Immature natural killer cell (primary cell): ENCODE measurements around the gene RAB6B. TPM values are rescaled to one million over a fixed set of nuclear protein-coding genes. Genes with fewer than 3 reads are reported as not detected.

Experiments
- DNase-seq, 3 donors: peaks; one replicate each; pipeline ENCODE4 v3.0.0; 2022; ENCODE audit warnings: mixed read lengths in 1 of 3
- H3K27ac Mint-ChIP-seq, 6 donors: one replicate each; pipeline ENCODE4 v1.8.0; 2020; ENCODE audit warnings: mixed read lengths in 6 of 6, mild to moderate bottlenecking in 5 of 6, inconsistent platforms in 4 of 6, moderate library complexity in 3 of 6
- H3K27me3 Mint-ChIP-seq, 3 donors: one replicate each; pipeline ENCODE4 v1.8.0; 2020 to 2021; ENCODE audit warnings: low read depth in 3 of 3, mild to moderate bottlenecking in 3 of 3, mixed read lengths in 3 of 3, moderate library complexity in 3 of 3, inconsistent platforms in 1 of 3
- H3K36me3 Mint-ChIP-seq, 3 donors: one replicate each; pipeline ENCODE4 v1.8.0; 2020; ENCODE audit warnings: mixed read lengths in 3 of 3, inconsistent platforms in 2 of 3, mild to moderate bottlenecking in 2 of 3
- H3K4me1 Mint-ChIP-seq, 2 donors: one replicate each; pipeline ENCODE4 v1.8.0; 2020; ENCODE audit warnings: inconsistent platforms in 2 of 2, mild to moderate bottlenecking in 2 of 2, mixed read lengths in 2 of 2, moderate library complexity in 1 of 2
- H3K4me3 Mint-ChIP-seq, 5 donors: one replicate each; pipeline ENCODE4 v1.8.0; 2020; ENCODE audit warnings: mild to moderate bottlenecking in 5 of 5, mixed read lengths in 5 of 5, inconsistent platforms in 3 of 5, moderate library complexity in 3 of 5
- H3K9me3 Mint-ChIP-seq, 6 donors: one replicate each; pipeline ENCODE4 v1.8.0; 2020; ENCODE audit warnings: mild to moderate bottlenecking in 6 of 6, mixed read lengths in 6 of 6, inconsistent platforms in 4 of 6, moderate library complexity in 3 of 6
- polyA plus RNA-seq, 3 donors: library from polyadenylated mRNA; unstranded; fragments of 300-500 nt; fragmentation: Illumina TruSeq; gene quantifications; one replicate each; pipeline ENCODE4 v1.2.3, GENCODE V29; 2021

RAB6B gene
- polyA plus RNA-seq, 3 donors from 2014 or later = 0.46 to 0.53 TPM; not detected in 1

DNA sequence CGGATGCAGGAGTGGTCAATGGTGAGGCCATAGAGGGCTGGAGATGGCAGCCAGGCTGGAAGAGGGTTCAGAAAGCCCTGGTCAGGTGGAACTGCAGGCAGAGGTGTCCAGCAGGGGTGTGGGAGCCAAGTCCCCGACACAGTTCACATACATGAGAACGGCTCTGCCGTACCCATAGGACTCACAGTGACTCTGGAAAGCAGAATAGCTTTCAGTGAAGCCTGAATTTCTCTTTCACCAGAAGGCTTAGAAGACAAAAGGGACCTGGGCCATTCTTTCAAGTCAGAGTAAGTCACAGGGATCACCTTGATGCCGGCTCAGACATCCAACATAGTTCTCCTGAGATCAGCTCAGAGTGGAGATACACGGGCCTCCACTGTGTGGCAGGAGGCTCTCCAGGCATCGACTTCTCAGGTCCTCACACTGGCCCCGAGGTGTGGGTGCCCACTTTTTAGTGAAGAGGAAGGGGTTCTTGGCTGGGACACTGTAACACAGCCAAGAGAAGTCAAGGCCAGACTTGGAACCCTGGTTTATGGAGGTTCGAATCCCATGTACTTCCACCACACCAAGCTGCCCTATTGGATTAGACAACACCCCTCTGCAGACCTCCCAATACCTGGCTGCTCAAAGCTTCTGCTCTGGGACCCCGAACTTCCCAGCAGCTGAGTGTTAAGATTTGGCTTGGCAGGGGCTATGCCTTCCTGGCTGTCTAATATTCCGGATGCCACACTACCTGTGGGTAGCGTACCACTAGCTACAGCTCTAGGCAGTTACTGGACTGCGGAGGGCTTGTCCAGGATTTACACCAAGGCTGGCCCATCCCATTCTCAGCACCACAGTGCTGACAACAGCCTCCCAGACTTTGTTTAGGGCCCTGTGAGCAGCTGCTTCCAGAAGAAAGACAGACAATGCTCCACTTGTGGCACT, 40.4 kb upstream of the RAB6B start:
- Mint-ChIP-seq H3K36me3 (no peaks in the 10 kb centered on the region), H3K4me1 (no peaks in the 10 kb centered on the region), H3K9me3 (no peaks in the 10 kb centered on the region)

DNA sequence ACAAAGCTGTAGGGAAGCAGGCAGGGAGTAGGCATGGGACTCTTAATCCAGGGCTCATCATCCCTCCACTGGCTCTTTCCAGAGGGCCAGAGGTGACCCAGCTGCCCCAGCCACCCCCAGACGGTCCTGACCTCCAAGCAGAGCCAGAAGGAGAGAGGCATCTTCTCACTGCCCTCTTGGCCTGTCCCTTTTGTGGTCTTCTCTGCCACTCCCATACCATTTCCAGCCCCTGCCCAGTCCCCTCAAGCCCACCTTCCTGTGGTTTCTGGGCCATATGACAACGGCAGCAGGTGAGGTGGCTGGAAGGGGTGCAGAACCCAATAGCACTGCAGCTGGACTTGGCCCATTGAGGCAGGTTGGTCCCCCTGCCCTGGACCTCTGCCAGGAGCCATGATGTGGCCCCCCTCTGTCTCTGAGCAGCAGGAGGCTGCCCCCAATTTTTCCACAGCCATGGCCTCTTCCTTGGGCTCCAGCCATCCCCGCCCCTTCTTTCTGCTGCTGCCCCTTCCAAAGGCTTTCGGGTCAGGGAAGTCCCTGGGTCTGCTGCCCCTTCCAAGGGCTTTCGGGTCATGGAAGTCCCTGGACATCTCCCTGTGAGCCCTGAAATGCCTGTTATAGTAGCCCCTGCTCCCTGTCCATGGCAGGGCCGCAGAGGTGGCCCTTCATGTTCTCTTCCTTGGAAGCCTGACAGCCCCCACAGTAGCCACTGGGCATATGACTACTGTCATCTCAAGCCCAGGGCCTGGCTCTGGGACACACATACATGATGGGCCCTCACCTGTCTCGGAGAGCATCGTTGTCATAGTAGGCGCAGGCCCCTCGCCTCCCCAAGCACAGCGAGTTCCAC, 39.5 kb upstream of the RAB6B start:
- Mint-ChIP-seq H3K36me3 (no peaks in the 10 kb centered on the region), H3K9me3 (no peaks in the 10 kb centered on the region), H3K4me1 (no peaks in the 10 kb centered on the region), H3K27me3 (peaks cover 0 to 5% (median 1%) of the 10 kb centered on the region in 3 donors), H3K27ac (no peak overlapping the region), H3K4me3 (no peak overlapping the region)
- DNase-seq = no peak

More for the DNA sequence above, 40.4 kb upstream of the RAB6B start:
- H3K27ac Mint-ChIP-seq = no peak overlapping the region
- no peak for DNase-seq
- no peak overlapping the region for H3K4me3 Mint-ChIP-seq
- H3K27me3 Mint-ChIP-seq = peaks cover 0 to 1% (median under 1%) of the 10 kb centered on the region in 3 donors

DNA sequence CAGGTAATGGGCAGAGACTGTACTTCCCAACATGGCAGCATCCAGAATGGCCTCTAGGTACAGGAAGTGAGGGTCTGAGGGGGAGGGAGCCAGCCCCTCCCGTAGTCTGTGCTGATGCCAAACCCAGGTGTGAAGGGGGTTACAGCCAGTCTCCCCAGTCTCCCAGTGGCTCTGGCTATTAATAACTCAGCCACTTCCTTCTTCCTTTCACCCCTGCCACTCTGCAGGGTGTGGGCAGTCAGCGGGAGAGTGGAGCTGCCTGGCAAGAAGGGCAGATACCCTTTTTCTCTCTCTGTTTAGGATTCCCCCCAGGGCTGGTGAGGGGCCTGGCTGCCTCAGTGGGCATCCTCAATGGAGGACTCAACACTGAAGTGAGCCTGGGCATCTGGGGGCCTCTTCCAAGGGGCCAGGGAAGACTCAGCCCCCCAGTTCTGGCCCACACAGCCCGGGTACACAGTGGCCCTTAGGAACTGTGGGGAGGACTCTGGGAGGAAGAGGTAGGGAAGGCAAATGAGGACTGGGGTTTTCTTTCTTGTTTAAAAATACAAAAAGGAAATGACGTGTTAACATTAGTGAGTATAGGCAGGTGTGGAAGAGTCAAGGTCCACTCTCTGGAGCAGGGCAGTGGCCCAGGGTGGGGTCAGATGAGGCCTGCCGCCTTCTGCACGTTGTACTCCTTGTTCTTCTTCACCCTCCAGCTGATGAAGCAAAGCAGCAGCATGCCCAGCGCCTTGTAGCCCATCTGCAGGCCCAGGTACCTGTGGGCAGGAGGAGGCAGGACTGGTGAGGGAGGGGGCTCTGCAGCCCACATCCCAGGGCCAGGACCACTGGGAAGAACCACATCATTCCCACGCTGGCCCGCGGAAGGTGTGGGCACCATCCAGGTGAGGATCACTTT, 38.6 kb upstream of the RAB6B start:
- no peaks in the 10 kb centered on the region for H3K4me1 Mint-ChIP-seq
- no peaks in the 10 kb centered on the region for H3K36me3 Mint-ChIP-seq
- H3K27me3 Mint-ChIP-seq = peaks cover 0 to 5% (median 1%) of the 10 kb centered on the region in 3 donors
- H3K27ac Mint-ChIP-seq = no peak overlapping the region
- no peak for DNase-seq
- H3K4me3 Mint-ChIP-seq = no peak overlapping the region
- no peaks in the 10 kb centered on the region for H3K9me3 Mint-ChIP-seq

DNA sequence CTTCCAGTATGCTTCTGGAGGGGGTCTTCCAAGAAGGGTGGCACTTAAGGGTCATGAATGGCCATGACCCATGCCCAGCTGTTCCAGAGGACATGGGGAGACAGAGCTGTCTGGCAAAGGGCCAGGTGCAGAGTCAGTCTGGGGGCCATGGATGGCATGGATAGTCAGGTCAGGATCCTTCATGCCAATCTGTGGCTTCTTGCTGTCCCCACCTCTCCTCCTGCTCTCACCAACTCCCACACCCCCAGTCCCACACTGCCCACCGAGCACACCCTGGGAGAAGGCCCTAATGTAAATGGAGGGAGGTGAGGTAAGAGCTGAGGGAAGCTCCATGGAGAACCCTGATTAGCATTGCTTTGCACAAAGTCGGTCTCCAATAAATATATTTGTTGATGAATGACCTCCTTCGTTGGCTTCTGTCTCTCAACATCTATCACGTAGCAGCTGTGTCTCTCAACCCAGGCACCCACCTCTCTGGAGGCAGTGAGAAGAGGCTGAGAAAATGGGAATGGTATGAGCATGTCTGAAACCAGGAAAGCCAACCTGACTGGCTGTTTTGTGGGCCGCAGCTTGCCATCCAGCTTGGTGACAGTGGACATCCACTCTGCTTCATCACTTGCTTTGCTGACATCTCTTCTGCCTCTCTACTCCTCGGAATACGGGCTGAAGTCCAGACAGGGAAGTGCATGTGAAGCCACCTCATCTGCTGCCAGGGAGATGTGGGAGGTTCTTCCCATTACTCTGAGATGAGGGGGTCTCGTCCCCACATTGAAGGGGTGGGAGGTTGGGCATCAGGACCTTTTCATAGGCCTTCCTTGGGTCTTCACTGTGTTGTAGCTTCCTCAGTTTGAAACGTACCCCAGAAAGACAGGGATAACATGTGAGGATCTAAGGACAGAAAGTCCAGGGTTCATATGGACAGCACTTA, 37.7 kb upstream of the RAB6B start:
- no peak for DNase-seq
- no peaks in the 10 kb centered on the region for H3K9me3 Mint-ChIP-seq
- H3K27ac Mint-ChIP-seq = no peak overlapping the region
- H3K4me3 Mint-ChIP-seq = no peak overlapping the region
- H3K36me3 Mint-ChIP-seq = no peaks in the 10 kb centered on the region
- peaks cover 0 to 1% of the 10 kb centered on the region in 2 donors for H3K4me1 Mint-ChIP-seq
- H3K27me3 Mint-ChIP-seq = peaks cover 1 to 7% (median 2%) of the 10 kb centered on the region in 3 donors

DNA sequence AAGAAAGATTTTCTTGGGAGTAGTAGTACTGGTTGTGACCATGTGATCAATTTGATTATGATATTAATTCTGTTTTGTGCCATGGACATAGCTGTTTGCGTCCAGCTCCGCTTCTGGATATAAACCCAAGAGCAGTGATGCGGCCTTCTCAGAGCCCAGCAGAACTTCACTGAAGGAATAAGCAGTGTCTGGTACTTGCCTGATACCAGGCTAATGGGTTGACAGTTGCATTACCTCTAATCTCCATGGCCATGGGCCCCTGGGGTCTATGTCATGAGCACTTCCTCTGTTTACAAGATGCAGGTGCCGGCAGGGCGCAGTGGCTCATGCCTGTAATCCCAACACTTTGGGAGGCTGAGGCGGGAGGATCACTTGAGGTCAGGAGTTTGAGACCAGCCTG, 36.3 kb upstream of the RAB6B start:
- no peak for DNase-seq
- no peak overlapping the region for H3K4me3 Mint-ChIP-seq
- no peaks in the 10 kb centered on the region for H3K36me3 Mint-ChIP-seq
- H3K4me1 Mint-ChIP-seq = peaks cover 6% of the 10 kb centered on the region in 2 donors
- peaks cover 1 to 7% (median 2%) of the 10 kb centered on the region in 3 donors for H3K27me3 Mint-ChIP-seq
- no peaks in the 10 kb centered on the region for H3K9me3 Mint-ChIP-seq
- H3K27ac Mint-ChIP-seq = no peak overlapping the region

DNA sequence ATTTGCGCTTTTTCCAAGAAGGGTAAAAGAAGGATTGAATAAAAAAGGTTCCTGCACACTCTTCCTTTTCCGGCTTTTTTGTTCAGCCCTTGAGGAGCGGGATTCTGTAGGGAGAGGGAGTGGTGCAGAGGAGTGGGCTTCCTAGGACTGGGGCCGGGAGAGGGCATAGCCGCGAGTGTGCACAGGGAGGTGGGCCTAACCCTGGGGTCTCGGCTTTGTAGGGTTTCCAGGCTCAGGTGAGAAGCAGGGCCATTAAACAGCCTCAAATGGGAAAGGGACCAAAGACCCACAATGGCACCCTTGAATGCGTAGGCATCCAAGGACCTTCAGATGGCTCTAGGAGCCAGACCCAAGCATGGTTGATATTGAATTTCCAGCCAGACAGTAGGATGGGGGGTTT, 35.4 kb upstream of the RAB6B start:
- DNase-seq = no peak
- Mint-ChIP-seq H3K36me3 (no peaks in the 10 kb centered on the region), H3K27ac (no peak overlapping the region), H3K4me1 (peaks cover 6% of the 10 kb centered on the region in 2 donors), H3K4me3 (no peak overlapping the region), H3K9me3 (no peaks in the 10 kb centered on the region), H3K27me3 (peaks cover 1 to 7% (median 2%) of the 10 kb centered on the region in 3 donors)

DNA sequence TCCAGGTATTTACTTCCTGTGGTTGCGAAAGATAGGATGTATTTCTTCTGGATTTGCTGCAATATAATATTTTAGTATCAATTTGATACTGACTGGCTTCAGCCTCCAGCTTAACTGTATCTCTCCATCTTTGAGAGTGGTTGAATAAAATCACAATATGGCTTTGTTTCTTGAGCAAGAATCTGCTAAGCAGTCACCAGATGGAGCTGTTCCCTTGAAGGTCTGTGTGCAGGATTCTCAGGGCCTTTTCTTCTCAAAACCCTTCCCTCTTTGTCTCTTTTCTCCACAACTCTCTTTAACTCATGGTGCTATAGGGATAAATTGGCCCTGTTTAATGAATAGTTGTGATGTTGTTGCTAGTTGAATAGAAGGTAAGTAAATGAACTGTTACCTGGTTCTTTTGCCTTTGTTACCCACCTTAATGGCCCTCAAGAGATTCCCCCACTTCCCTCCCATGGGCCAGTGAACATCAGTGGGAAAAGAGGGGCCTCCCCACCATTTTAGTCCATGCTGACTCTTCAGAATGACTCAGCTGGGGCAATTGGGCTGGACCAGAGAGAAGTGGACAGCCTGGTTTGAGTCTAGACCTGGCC, 34.8 kb upstream of the RAB6B start:
- no peaks in the 10 kb centered on the region for H3K9me3 Mint-ChIP-seq
- peaks cover 1 to 7% (median 2%) of the 10 kb centered on the region in 3 donors for H3K27me3 Mint-ChIP-seq
- no peak overlapping the region for H3K27ac Mint-ChIP-seq
- H3K36me3 Mint-ChIP-seq = no peaks in the 10 kb centered on the region
- peaks cover 6% of the 10 kb centered on the region in 2 donors for H3K4me1 Mint-ChIP-seq
- no peak for DNase-seq
- H3K4me3 Mint-ChIP-seq = no peak overlapping the region

DNA sequence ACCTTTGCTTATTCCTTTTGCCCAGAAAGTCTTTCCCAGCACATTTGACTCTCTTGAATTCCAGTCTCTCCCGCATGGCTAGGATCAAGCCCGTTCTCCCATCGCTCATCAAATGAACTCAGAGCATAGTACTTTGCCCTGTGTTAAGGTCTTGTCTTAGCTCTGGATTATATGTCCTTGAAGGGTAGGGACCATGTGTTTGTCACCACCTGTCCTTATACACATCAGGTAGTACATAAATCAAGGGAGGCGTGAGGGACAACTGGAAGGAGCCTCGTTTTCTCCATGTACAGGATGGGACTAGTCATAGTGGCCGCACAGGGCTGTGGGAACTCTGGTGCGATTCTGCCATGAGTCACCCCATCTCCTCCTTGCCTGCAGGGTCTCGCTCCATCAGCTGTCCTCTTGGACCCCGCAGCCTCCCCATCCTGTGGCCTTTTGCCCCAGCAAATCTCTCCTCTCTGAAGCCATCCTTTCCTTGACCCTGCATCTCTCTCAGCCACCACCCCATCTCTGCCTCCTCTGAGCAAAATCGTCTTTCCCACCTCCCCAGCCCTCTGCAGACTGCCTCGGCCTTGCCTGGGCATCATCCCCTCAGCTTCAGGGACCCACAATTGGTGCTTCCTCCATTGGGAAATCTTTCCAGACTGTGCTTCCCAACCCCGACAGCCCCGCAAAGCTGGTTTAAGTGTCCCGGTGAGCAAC, 33.4 kb upstream of the RAB6B start:
- Mint-ChIP-seq H3K4me3 (peak overlapping the region in 4 of 5 donors; percentile 28 to 71 (median 61)), H3K27me3 (peaks cover 1 to 7% (median 5%) of the 10 kb centered on the region in 3 donors), H3K9me3 (no peaks in the 10 kb centered on the region), H3K27ac (no peak overlapping the region), H3K4me1 (peaks cover 6% of the 10 kb centered on the region in 2 donors), H3K36me3 (no peaks in the 10 kb centered on the region)
- DNase-seq = no peak

DNA sequence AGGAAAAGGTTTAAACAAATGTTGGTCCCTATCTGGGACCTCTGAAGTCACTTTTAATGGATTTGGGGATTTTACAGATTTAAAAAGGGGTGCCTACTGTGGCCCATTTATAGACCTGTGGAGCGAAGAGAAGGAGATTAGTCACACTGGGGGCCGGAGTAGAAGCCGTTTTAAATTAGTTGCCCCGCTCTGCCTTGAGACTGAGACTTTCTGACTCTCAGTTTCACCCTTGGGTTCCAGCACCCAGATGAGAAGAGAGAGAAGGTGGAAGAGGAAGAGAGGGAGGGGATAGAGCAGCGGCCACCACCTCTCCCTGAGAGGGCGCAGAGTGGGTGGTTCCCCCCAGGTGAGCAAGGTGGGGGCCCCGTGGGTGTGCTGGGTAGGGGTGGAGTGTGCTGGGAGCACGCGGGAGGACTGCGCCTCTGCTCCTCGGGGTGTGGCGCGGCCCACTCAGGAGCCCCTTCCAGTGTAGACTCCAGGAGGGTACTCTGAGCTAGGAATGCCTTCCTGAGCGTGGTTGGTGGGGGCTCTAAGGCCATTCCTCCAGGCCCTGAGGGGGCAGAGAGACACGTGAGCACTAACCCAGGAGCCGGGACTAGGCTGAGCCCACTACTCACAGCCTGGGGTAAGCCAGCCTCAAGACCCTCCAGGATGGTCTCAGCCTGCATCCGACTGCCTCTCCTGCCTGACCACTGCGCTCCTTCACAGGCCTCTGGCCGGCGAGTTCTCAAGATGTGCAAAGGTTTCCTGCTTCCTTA, 32.6 kb upstream of the RAB6B start:
- H3K27ac Mint-ChIP-seq = no peak overlapping the region
- H3K4me1 Mint-ChIP-seq = peaks cover 6% of the 10 kb centered on the region in 2 donors
- DNase-seq = no peak
- H3K36me3 Mint-ChIP-seq = no peaks in the 10 kb centered on the region
- H3K27me3 Mint-ChIP-seq = peaks cover 0 to 7% (median 5%) of the 10 kb centered on the region in 3 donors
- H3K4me3 Mint-ChIP-seq = peak overlapping the region in 4 of 5 donors; percentile 55 to 79 (median 69)
- no peaks in the 10 kb centered on the region for H3K9me3 Mint-ChIP-seq

DNA sequence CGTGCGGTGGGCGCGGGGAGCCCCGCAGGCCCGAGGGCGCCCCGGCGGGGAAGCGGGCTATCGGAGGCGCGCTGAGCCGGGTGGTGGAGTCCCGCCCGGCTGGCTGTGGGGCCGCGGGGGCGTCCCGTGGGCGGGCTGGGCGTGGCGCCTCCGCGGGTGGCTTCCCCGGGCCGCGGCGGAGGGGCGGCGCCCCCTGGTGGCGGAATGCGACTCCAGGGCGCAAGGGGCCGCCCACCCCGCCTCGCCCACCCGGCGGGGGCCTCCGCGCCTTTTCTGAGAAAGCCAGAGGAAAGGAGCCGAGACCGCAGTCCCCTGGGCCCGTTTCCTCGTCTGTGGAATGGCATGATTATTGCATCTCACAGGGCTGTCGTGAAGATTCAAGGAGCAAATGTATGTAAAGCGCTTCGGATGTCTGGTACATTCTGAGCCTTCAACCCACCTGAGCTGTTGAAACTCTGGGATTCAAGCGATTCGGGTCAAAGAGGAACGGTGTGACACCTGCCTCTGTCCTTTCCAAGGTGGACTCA, 31.9 kb upstream of the RAB6B start:
- no peaks in the 10 kb centered on the region for H3K9me3 Mint-ChIP-seq
- peak overlapping the region; percentile 66 to 79 (median 69) for H3K4me3 Mint-ChIP-seq
- peaks cover 0 to 7% (median 5%) of the 10 kb centered on the region in 3 donors for H3K27me3 Mint-ChIP-seq
- H3K4me1 Mint-ChIP-seq = peaks cover 6% of the 10 kb centered on the region in 2 donors
- H3K27ac Mint-ChIP-seq = no peak overlapping the region
- H3K36me3 Mint-ChIP-seq = no peaks in the 10 kb centered on the region
- peak; percentile 73 to 78 (median 76) for DNase-seq
